Type B pancreatic cell (in vitro differentiated cells): Measurements from ENCODE around the gene PRKCB. TPM values are rescaled to one million over a fixed set of nuclear protein-coding genes. Genes with fewer than 3 reads are reported as not detected.

Experiments used
- DNase-seq: peaks from one replicate; pipeline ENCODE4 v3.0.0; 2021; ENCODE audit warnings: mixed read lengths; ENCODE audit not compliant: unreplicated experiment; ENCODE audit errors: extremely low spot score
- H3K27ac Mint-ChIP-seq: 2 replicates; pipeline ENCODE4 v1.8.0; 2021; ENCODE audit warnings: mild to moderate bottlenecking, mixed read lengths
- H3K27me3 Mint-ChIP-seq: 2 replicates; pipeline ENCODE4 v1.8.0; 2021; ENCODE audit warnings: mixed read lengths
- H3K36me3 Mint-ChIP-seq: 2 replicates; pipeline ENCODE4 v1.8.0; 2021; ENCODE audit warnings: mixed read lengths
- H3K4me1 Mint-ChIP-seq: one replicate; pipeline ENCODE4 v1.8.0; 2021; ENCODE audit warnings: mixed read lengths; ENCODE audit not compliant: unreplicated experiment
- H3K4me3 Mint-ChIP-seq: 2 replicates; pipeline ENCODE4 v1.8.0; 2021; ENCODE audit warnings: mild to moderate bottlenecking, mixed read lengths
- H3K9me3 Mint-ChIP-seq: 2 replicates; pipeline ENCODE4 v1.8.0; 2021; ENCODE audit warnings: mixed read lengths
- total RNA-seq: library from RNA; stranded (reverse); gene quantifications from 2 replicates; pipeline ENCODE4 v1.2.1, GENCODE V29; 2021; ENCODE audit warnings: low replicate concordance
- TF ChIP-seq, protein P1 (sequence below): fragments of 200-600 bp; sonication (generic); conservative IDR thresholded peaks from 2 replicates; pipeline ENCODE4 v1.5.0; 2021; ENCODE audit warnings: antibody characterized with exemption, mild to moderate bottlenecking

The PRKCB gene
- total RNA-seq, 1 donor from 2014 or later: 10.2 TPM

DNA sequence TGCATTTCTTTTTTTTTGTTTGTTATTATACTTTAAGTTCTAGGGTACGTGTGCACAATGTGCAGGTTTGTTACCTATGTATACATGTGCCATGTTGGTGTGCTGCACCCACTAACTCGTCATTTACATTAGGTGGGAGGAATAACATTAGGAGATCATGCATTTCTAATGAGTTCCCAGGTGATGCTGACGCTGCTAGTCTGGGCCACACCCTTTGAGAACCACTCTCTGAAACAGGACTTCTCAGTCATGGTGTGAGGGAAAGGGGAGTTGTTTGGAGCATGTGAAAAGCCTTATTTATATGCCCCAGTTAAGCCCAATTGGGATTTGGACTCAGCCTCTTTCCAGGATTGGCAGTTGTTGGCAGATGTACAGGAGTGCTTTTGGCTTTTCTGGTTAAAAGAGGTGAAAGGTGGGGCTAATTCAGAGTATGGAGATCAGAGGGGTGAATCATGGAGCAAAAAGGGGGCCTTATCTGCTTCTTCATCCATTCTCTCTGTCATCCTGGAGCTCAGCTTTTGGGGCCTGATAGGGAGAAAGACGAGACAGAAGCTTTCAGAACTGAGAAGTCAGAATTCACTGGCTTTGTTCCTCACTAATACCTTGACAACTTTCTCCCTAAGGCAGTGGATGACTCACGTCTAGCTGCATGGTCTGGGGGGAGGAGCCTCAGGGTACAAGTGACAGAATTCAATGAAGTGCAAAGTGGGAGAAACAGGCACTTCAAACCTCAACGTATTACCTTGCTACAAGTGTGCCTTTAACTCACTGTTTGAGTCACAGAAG is 240.3 kb downstream of the PRKCB start:
- H3K4me3 Mint-ChIP-seq: no peak overlapping the region
- no peaks in the 10 kb centered on the region for H3K4me1 Mint-ChIP-seq
- DNase-seq: peak; percentile 8
- no peaks in the 10 kb centered on the region for H3K9me3 Mint-ChIP-seq
- no peak overlapping the region for H3K27ac Mint-ChIP-seq
- H3K27me3 Mint-ChIP-seq: peaks cover 20% of the 10 kb centered on the region
- no peaks in the 10 kb centered on the region for H3K36me3 Mint-ChIP-seq
- TF ChIP-seq, protein P1, sequence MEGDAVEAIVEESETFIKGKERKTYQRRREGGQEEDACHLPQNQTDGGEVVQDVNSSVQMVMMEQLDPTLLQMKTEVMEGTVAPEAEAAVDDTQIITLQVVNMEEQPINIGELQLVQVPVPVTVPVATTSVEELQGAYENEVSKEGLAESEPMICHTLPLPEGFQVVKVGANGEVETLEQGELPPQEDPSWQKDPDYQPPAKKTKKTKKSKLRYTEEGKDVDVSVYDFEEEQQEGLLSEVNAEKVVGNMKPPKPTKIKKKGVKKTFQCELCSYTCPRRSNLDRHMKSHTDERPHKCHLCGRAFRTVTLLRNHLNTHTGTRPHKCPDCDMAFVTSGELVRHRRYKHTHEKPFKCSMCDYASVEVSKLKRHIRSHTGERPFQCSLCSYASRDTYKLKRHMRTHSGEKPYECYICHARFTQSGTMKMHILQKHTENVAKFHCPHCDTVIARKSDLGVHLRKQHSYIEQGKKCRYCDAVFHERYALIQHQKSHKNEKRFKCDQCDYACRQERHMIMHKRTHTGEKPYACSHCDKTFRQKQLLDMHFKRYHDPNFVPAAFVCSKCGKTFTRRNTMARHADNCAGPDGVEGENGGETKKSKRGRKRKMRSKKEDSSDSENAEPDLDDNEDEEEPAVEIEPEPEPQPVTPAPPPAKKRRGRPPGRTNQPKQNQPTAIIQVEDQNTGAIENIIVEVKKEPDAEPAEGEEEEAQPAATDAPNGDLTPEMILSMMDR: no peak

DNA sequence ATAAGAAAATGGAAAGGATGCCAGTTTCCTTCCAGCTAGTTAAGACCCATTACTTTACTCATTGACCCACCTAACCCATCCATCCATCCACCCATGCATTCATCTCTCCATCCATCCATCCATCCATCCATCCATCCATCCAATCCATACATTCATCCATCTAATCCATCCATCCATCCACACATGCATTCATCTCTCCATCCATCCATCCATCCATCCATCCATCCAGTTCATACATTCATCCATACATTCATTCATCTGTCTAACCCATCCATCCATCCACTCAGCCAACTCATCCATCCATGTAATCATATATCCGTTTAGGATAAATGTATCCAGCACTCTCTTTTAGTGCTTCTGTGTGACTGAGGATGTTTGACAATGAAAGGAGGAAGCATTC is 241.5 kb downstream of the PRKCB start:
- Mint-ChIP-seq H3K36me3 (no peaks in the 10 kb centered on the region), H3K4me1 (no peaks in the 10 kb centered on the region), H3K4me3 (no peak overlapping the region), H3K27me3 (peaks cover 20% of the 10 kb centered on the region), H3K9me3 (no peaks in the 10 kb centered on the region), H3K27ac (no peak overlapping the region)
- TF ChIP-seq, protein P1: no peak
- DNase-seq: no peak

DNA sequence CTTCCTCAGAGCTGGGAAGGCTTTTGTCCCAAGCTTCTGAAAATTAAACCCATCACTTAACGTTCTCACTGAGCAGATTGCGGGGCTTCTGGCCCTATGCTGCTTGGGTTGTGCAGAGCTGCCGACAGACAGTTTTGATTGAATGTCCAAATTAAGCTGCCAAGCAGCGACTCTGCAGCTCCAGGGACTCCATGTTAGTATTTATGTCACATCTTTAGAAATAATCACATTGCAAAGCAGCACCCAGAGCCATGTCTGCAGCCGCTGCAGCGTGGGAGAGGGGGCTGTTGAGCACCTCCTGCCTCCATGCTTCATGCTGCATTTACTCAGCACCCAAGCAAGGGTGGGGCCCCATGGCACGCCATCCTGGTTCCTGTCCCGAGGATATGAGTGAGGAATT is 242.2 kb downstream of the PRKCB start:
- Mint-ChIP-seq H3K36me3 (no peaks in the 10 kb centered on the region), H3K4me1 (no peaks in the 10 kb centered on the region), H3K27ac (no peak overlapping the region), H3K4me3 (no peak overlapping the region), H3K9me3 (no peaks in the 10 kb centered on the region), H3K27me3 (peaks cover 20% of the 10 kb centered on the region)
- DNase-seq: peak; percentile 58
- TF ChIP-seq, protein P1: no peak

DNA sequence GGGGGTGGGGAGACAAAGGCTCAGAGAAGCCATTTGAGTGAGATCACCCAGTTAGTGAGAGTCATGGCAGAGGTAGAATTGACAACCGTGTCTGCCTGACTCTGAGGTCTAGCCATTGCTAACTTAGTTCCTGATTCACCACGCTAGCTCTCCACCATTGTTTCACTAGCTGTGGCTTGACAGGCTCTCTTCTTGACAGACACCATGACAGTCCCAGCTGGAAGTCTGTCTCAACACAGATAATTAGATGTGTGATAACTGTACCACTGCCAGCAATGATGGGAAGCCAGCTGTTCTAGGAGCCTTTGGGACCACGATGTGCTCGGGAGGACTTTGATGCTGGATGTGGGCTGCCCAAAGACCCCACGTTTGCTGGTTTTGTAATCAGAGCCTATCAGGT is 249.9 kb downstream of the PRKCB start:
- no peak for DNase-seq
- H3K9me3 Mint-ChIP-seq: peaks cover 4% of the 10 kb centered on the region
- no peak overlapping the region for H3K27ac Mint-ChIP-seq
- H3K36me3 Mint-ChIP-seq: no peaks in the 10 kb centered on the region
- no peak overlapping the region for H3K4me3 Mint-ChIP-seq
- TF ChIP-seq, protein P1: no peak
- no peaks in the 10 kb centered on the region for H3K4me1 Mint-ChIP-seq
- peaks cover 36% of the 10 kb centered on the region for H3K27me3 Mint-ChIP-seq

DNA sequence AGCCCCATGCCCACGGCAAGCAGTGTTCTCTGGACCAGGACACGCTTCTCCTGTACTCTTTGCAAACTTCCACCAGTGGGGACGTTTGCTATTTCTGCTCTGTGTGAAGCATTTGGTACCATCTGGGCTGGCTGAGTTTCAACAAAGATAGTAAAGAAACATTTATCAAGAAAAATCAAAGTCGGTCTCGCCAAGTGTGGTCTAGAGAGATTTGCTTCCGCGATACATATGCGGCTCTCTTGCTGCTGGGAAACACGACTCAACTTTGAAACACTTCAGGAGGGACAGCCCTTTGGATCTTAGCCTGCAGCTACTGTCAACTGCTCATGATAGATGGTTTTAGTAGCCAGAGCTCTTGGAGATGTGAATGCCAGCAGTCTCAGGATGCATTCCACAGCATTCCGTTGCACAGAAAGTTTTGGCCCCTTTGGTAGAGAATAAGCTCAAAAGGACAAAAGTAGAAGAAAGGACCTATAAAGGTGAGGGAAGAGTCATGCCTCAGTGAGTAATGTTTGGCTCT is 252.2 kb downstream of the PRKCB start:
- peaks cover 36% of the 10 kb centered on the region for H3K27me3 Mint-ChIP-seq
- H3K4me1 Mint-ChIP-seq: no peaks in the 10 kb centered on the region
- no peak overlapping the region for H3K4me3 Mint-ChIP-seq
- no peaks in the 10 kb centered on the region for H3K36me3 Mint-ChIP-seq
- no peak for DNase-seq
- peaks cover 4% of the 10 kb centered on the region for H3K9me3 Mint-ChIP-seq
- H3K27ac Mint-ChIP-seq: no peak overlapping the region
- TF ChIP-seq, protein P1: no peak
